Heart left ventricle (tissue), 16 donors: ENCODE results near the gene DCAF4. TPM values are rescaled to one million over a fixed set of nuclear protein-coding genes. Genes with fewer than 3 reads are reported as not detected.
A peak's percentile ranks its signal among the peaks of the same experiment; 100 is the strongest.

ENCODE experiments used
- ATAC-seq, 4 donors: fragments of 200-7000 bp; cut with Tn5 transposase; one replicate each; pipeline ENCODE4 v1.9.1; 2020 to 2022; ENCODE audit warnings: moderate library complexity in 4 of 4, mild to moderate bottlenecking in 3 of 4, moderate number of reproducible peaks in 1 of 4
- DNase-seq, 5 donors: peaks; one replicate each; pipeline ENCODE4 v3.0.0-alpha.2; 2020
- H3K27ac ChIP-seq, 12 donors: fragments of 200-600 bp; sonication (generic) in 4 of 12; one replicate each; pipeline versions ENCODE4 v1.5.0 to v1.8.0; 2016 to 2022; ENCODE audit warnings: mild to moderate bottlenecking in 2 of 12
- H3K27me3 ChIP-seq, 9 donors: fragments of 200-600 bp; sonication (generic) in 2 of 9; one replicate each; pipeline versions ENCODE4 v1.5.1 to v1.8.0; 2016 to 2022; ENCODE audit warnings: mild to moderate bottlenecking in 3 of 9
- H3K36me3 ChIP-seq, 9 donors: fragments of 200-600 bp; sonication (generic) in 2 of 9; one replicate each; pipeline versions ENCODE4 v1.5.0 to v1.8.0; 2018 to 2022; ENCODE audit warnings: mild to moderate bottlenecking in 2 of 9
- H3K4me1 ChIP-seq, 12 donors: fragments of 200-600 bp; sonication (generic) in 4 of 12; one replicate each; pipeline versions ENCODE4 v1.5.0 to v1.8.0; 2016 to 2022; ENCODE audit warnings: mild to moderate bottlenecking in 3 of 12
- H3K4me3 ChIP-seq, 12 donors: fragments of 200-600 bp; sonication (generic) in 4 of 12; one replicate each; pipeline versions ENCODE4 v1.5.0 to v1.8.0; 2017 to 2022; ENCODE audit warnings: mild to moderate bottlenecking in 9 of 12, moderate library complexity in 4 of 12
- H3K9me3 ChIP-seq, 12 donors: fragments of 200-600 bp; sonication (generic) in 4 of 12; one replicate each; pipeline versions ENCODE4 v1.5.0 to v1.8.0; 2016 to 2022; ENCODE audit warnings: mild to moderate bottlenecking in 1 of 12
- POLR2A ChIP-seq, 2 donors: fragments of 450-650 bp; IDR thresholded peaks; one replicate each; pipeline ENCODE4 v1.6.1; 2017; ENCODE audit warnings: antibody characterized with exemption in 2 of 2, mild to moderate bottlenecking in 2 of 2, moderate library complexity in 2 of 2
- WGBS, 4 donors: extraction: QIAGEN DNeasy Blood & Tissue Kit in 2 of 4; methylation state at CpG; one replicate each; pipeline versions ENCODE4 v1.1.5 to v1.1.7; 2013 to 2018; 5-methylcytosine and 5-hydroxymethylcytosine counted together
- intact Hi-C, 10 donors: fragments of 100-400 bp; cut with DNase I; formaldehyde crosslinking; loops; one replicate each; pipeline versions ENCODE4 v1.11.1 to v1.14.2; 2022
- polyA plus RNA-seq, 2 donors: library from polyadenylated mRNA; stranded (reverse); fragments of 200-250 nt; gene quantifications; one replicate each; pipeline ENCODE4 v1.2.3, GENCODE V29; 2013
- total RNA-seq, 9 donors: library from RNA; depleted of rRNA in 2 of 9; stranded (reverse); fragments of >200 nt in 2 of 9; fragmentation: NEBNext Ultra II Directional in 3 of 9; extraction: Animal tissue kit (Norgen Biotek cat#: 25700) in 3 of 9; gene quantifications; one replicate each; pipeline versions ENCODE4 v1.1.0 to v1.2.4, GENCODE V29; 2016 to 2023
- TF ChIP-seq, protein P1 (sequence below), 12 donors: fragments of 200-600 bp; sonication (generic) in 4 of 12; IDR thresholded peaks; one replicate each; pipeline versions ENCODE4 v1.5.0 to v1.8.0; 2018 to 2022; ENCODE audit warnings: antibody characterized with exemption in 12 of 12, mild to moderate bottlenecking in 5 of 12
- donor health status: ischemic (EF 13 %, LVEDD 7.1; RV severe dilation, severe dysfunction).
- donor health status: healthy with polysubstance abuse.
- donor health status: DM: no; HTN: yes; CAD: no.
- donor health status: DM: no; HTN: no; CAD: no.
- donor health status: ischemic (EF 25% LVEDD 6.9; RV normal size, moderate dysfunction).
- donor health status: ischemic (EF 25% LVEDD 5.7; RV mildly dilated, moderate dysfunction).
- donor health status: healthy.
- donor health status: DM: yes; HTN: yes; CAD: no.
- donor health status: ischemic (EF 35%, LVEDD 5.7; RV mildly dilated, moderate dysfunction).
- donor health status: nonischemic (EF 11% LVEDD 7.7; RV severe dilation, severe dysfunction).
- donor health status: DM: yes; HTN: yes; CAD: no.
- donor health status: PGD.
- donor health status: ischemic (EF 29% LVEDD 5.4; RV normal size, mild dysfunction).
- donor health status: nonischemic (EF 23%, LVEDD 6.1; RV moderate dilation, normal function).

DCAF4 gene
- total and polyA plus RNA-seq, 11 donors, result 2.4 to 13.1 (median 8.6) TPM

DNA sequence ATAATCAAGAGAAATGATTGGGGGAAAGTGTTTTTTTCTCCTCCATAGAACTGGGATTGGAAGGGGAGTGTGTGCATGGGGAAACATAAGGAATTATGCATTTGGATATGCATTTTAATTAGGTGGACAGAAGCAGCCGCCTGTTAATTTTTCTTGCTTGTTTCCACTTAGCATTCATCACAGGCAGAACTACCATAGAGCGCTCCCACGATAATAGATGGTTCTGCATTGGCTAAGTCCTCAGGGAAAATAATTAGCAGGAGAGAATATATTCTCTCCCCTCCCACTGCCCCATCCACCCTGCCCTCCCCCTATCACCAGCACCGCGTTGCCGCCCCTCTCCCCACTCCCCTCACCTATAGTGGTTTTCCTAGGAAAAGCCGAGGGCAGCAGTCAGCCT, 43.8 kb upstream of the DCAF4 start:
- 45 to 61% (median 61%) methylated on average over 7 of the region's 7 CpGs for WGBS, 4 donors
- Histone ChIP-seq H3K4me1 (peaks cover 0 to 64% (median 14%) of the 10 kb centered on the region in 12 donors), H3K27me3 (no peaks in the 10 kb centered on the region), H3K9me3 (no peaks in the 10 kb centered on the region), H3K36me3 (peaks cover 0 to 6% (median 0%) of the 10 kb centered on the region in 9 donors), H3K27ac (peak overlapping the region in 1 of 12 donors; percentile 14), H3K4me3 (no peak overlapping the region)
- DNase-seq (no peak), ATAC-seq (no peak)
- TF ChIP-seq, protein P1, sequence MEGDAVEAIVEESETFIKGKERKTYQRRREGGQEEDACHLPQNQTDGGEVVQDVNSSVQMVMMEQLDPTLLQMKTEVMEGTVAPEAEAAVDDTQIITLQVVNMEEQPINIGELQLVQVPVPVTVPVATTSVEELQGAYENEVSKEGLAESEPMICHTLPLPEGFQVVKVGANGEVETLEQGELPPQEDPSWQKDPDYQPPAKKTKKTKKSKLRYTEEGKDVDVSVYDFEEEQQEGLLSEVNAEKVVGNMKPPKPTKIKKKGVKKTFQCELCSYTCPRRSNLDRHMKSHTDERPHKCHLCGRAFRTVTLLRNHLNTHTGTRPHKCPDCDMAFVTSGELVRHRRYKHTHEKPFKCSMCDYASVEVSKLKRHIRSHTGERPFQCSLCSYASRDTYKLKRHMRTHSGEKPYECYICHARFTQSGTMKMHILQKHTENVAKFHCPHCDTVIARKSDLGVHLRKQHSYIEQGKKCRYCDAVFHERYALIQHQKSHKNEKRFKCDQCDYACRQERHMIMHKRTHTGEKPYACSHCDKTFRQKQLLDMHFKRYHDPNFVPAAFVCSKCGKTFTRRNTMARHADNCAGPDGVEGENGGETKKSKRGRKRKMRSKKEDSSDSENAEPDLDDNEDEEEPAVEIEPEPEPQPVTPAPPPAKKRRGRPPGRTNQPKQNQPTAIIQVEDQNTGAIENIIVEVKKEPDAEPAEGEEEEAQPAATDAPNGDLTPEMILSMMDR (IDR thresholded peaks at IDR 0.05), result no peak
- no peak for TF ChIP-seq POLR2A (IDR thresholded peaks at IDR 0.05)
- intact Hi-C loops, result loop anchor here in 2 of 10 donors (10.0 kb wide), 2 partner anchors 48 to 68 kb away; no protein-coding TSS in a partner anchor

DNA sequence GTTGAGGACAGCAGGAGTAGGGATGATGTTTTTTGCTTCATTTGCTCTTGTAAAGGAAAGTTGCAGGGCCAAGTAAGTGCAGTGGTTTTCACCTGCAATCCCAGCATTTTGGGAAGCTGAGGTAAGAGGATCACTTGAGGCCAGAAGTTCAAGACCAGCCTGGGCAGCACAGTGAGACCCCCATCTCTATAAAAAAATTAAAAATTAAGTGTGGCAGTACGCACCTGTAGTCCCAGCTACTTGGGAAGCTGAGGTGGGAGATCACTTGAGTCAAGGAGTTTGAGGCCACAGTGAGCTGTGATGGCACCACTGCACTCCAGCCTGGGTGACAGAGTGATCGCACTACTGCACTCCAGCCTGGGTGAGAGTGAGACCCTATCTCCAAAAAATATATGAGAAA, 43.2 kb upstream of the DCAF4 start:
- intact Hi-C loops, result loop anchor here in 2 of 10 donors (10.0 kb wide), 2 partner anchors 48 to 68 kb away; no protein-coding TSS in a partner anchor
- Histone ChIP-seq H3K27me3 (no peaks in the 10 kb centered on the region), H3K4me1 (peaks cover 0 to 62% (median 14%) of the 10 kb centered on the region in 12 donors), H3K9me3 (no peaks in the 10 kb centered on the region), H3K4me3 (no peak overlapping the region), H3K36me3 (peaks cover 0 to 3% (median 0%) of the 10 kb centered on the region in 9 donors), H3K27ac (peak overlapping the region in 3 of 12 donors; percentile 41 to 64 (median 41))
- DNase-seq, result no peak
- 91 to 98% (median 93%) methylated on average over 2 of the region's 2 CpGs for WGBS, 4 donors
- ATAC-seq, result no peak
- TF ChIP-seq, protein P1 (IDR thresholded peaks at IDR 0.05), result no peak
- TF ChIP-seq POLR2A (IDR thresholded peaks at IDR 0.05), result no peak

DNA sequence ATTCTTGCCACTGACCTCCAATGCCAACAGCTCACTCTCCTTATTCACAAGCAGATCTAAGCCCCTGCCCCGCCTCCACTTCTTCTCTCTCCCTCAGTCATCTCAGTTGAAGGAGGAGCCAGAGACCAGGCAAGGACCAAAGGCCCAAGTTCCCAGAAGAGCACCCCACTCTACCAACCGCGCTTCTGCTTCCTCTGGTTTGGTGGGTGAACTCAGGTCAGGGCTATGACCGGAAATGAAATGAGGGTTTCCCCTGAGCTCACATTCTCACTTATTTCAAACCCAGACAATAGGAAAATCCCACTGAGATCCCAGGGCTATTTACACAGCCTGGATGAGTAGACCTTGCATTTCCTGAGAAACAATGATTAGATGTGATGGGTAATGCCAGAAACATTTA, 42.3 kb upstream of the DCAF4 start:
- ATAC-seq, result peak in 1 of 4 donors; percentile 8
- H3K36me3 ChIP-seq, result peaks cover 0 to 3% (median 0%) of the 10 kb centered on the region in 9 donors
- no peak overlapping the region for H3K4me3 ChIP-seq
- H3K9me3 ChIP-seq, result no peaks in the 10 kb centered on the region
- no peak for DNase-seq
- TF ChIP-seq POLR2A (IDR thresholded peaks at IDR 0.05), result no peak
- TF ChIP-seq, protein P1 (IDR thresholded peaks at IDR 0.05), result no peak
- intact Hi-C loops, result loop anchor here in 2 of 10 donors (10.0 kb wide), 2 partner anchors 49 to 69 kb away; no protein-coding TSS in a partner anchor
- H3K27ac ChIP-seq, result peak overlapping the region in 5 of 12 donors; percentile 25 to 64 (median 41)
- peaks cover 0 to under 1% (median 0%) of the 10 kb centered on the region in 9 donors for H3K27me3 ChIP-seq
- peaks cover 0 to 59% (median 15%) of the 10 kb centered on the region in 12 donors for H3K4me1 ChIP-seq
- 36 to 54% (median 47%) methylated on average over 4 of the region's 4 CpGs for WGBS, 4 donors

DNA sequence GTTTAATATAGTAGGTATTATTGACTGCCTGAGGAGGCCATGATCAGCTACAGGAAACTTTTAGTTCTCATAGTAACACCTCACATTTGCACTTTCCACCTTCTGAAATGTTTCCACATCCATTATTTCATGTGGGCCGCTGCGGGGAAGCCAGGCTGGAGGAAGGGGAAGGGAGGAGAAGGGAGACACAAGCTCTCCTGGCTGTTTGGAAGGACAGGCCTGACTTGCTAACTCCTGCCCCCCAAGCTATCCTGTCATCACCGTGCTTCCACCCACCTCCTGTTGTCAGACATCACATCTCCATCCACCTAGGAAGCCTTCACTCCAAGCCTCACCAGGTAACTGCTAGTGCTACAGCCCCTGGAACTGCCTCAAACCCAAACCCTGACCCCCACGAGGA, 41.9 kb upstream of the DCAF4 start:
- WGBS, 4 donors, result 37 to 51% (median 41%) methylated on average over 3 to 4 of the region's 4 CpGs
- ATAC-seq, result no peak
- peaks cover 0 to 56% (median 15%) of the 10 kb centered on the region in 12 donors for H3K4me1 ChIP-seq
- H3K27ac ChIP-seq, result peak overlapping the region in 3 of 12 donors; percentile 23 to 64 (median 25)
- H3K36me3 ChIP-seq, result peaks cover 0 to 3% (median 0%) of the 10 kb centered on the region in 9 donors
- no peak for DNase-seq
- no peaks in the 10 kb centered on the region for H3K9me3 ChIP-seq
- no peak overlapping the region for H3K4me3 ChIP-seq
- H3K27me3 ChIP-seq, result peaks cover 0 to 2% (median 0%) of the 10 kb centered on the region in 9 donors
- no peak for TF ChIP-seq POLR2A (IDR thresholded peaks at IDR 0.05)
- TF ChIP-seq, protein P1 (IDR thresholded peaks at IDR 0.05), result no peak
- intact Hi-C loops, result loop anchor here in 2 of 10 donors (10.0 kb wide), 2 partner anchors 50 to 70 kb away; no protein-coding TSS in a partner anchor
